ENCODE results near the gene ARHGAP10.

ARHGAP10 gene

DNA sequence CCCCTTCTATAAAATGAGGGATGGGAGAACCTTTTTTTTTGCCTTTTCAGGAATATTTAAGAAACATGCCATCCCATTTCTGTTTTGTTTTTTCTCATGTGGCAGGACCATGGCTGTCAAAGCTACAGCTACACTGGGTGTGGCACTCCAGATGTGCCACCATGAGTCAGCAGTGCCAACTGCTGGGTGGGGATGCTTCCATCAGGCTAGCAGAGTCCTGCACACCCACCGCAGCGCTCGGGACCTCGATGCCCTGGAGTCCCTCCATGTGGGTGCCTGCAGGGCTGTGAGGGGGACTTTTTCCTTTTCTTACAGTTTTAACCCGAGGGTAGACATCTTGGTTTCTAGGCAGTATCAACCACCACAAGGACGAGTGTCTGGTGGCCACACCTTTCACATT is 357.7 kb downstream of the ARHGAP10 start:
- no peak for TF ChIP-seq CTCF (IDR thresholded peaks at IDR 0.05; ENCODE audit: insufficient read depth, low read length, poor library complexity, severe bottlenecking)
- no peak for DNase-seq (ENCODE audit: extremely low read depth, insufficient read length)
- no peak overlapping the region for H3K4me3 ChIP-seq (replicated peaks; ENCODE audit: low read depth, low read length)
- H3K36me3 ChIP-seq (ENCODE audit: control insufficient read depth, insufficient read depth, low read length) = no peaks in the 10 kb centered on the region
- H3K27me3 ChIP-seq (replicated peaks; ENCODE audit: control insufficient read depth, insufficient read depth, low read length) = no peaks in the 10 kb centered on the region

GRCh38 chr4:148090029-148090428 is 358.1 kb downstream of the ARHGAP10 start:
- no peak for TF ChIP-seq CTCF (IDR thresholded peaks at IDR 0.05; ENCODE audit: insufficient read depth, low read length, poor library complexity, severe bottlenecking)
- no peak for DNase-seq (ENCODE audit: extremely low read depth, insufficient read length)
- Histone ChIP-seq H3K4me3 (replicated peaks; ENCODE audit: low read depth, low read length) (no peak overlapping the region), H3K27me3 (replicated peaks; ENCODE audit: control insufficient read depth, insufficient read depth, low read length) (no peaks in the 10 kb centered on the region), H3K36me3 (ENCODE audit: control insufficient read depth, insufficient read depth, low read length) (no peaks in the 10 kb centered on the region)

DNA sequence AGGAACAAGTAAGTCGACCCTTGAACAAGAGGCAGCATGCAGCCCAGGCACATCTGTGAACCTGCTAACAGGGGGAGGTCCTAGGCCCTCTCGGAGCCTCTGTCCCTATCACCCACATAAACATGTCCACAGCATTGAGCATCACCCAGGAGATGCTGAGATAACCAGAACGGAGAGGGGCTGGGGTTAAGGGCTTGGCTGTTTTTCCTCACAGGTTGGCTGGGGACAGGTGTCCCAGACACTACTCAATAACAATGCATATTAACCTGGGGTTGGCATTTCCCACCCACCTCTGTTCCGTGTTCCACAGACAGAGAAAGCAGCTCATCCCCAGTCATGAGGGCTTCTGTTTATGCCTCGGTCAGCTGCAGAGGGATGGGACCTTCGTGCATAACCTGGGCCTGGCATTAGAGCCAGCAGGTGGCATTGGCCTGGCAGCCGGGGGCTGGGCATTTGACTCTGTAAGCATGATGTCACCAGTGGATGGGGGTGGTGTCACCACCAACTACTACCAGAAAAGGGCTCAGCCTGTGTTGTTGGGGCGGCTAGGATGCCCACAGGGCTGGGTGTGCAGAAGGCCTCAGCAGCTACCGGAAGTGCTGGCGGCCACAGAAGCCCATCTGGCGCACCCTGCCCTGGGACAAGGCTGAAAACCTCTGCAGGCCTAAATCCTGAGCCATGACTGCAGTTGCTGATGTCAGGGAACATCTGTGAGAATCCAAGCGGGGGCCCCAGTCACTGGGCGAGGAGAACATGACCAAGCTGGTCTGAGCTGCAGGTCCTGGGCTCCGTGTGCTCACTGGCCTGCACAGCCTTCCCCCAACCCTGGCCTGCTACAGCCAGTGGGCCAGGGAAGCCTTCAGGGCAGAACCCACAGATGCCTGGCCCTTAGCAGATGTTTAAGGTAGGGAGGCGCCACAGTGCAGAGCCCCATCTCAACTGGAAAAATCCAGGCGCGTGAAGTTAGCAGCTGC is 358.9 kb downstream of the ARHGAP10 start:
- H3K4me3 ChIP-seq (replicated peaks; ENCODE audit: low read depth, low read length) = no peak overlapping the region
- H3K36me3 ChIP-seq (ENCODE audit: control insufficient read depth, insufficient read depth, low read length) = no peaks in the 10 kb centered on the region
- H3K27me3 ChIP-seq (replicated peaks; ENCODE audit: control insufficient read depth, insufficient read depth, low read length) = no peaks in the 10 kb centered on the region
- no peak for DNase-seq (ENCODE audit: extremely low read depth, insufficient read length)
- no peak for TF ChIP-seq CTCF (IDR thresholded peaks at IDR 0.05; ENCODE audit: insufficient read depth, low read length, poor library complexity, severe bottlenecking)

- H3K36me3 ChIP-seq (ENCODE audit: control insufficient read depth, insufficient read depth, low read length) = no peaks in the 10 kb centered on the region
- TF ChIP-seq CTCF (IDR thresholded peaks at IDR 0.05; ENCODE audit: insufficient read depth, low read length, poor library complexity, severe bottlenecking) = no peak
Observed at GRCh38 chr4:148091896-148092295, 360.0 kb downstream of the ARHGAP10 start.

GRCh38 chr4:148092316-148093014 is 360.6 kb downstream of the ARHGAP10 start:
- H3K36me3 ChIP-seq (ENCODE audit: control insufficient read depth, insufficient read depth, low read length) = no peaks in the 10 kb centered on the region
- H3K27me3 ChIP-seq (replicated peaks; ENCODE audit: control insufficient read depth, insufficient read depth, low read length) = no peaks in the 10 kb centered on the region
- no peak for DNase-seq (ENCODE audit: extremely low read depth, insufficient read length)
- H3K4me3 ChIP-seq (replicated peaks; ENCODE audit: low read depth, low read length) = no peak overlapping the region
- no peak for TF ChIP-seq CTCF (IDR thresholded peaks at IDR 0.05; ENCODE audit: insufficient read depth, low read length, poor library complexity, severe bottlenecking)

More at GRCh38 chr4:148091896-148092295, 360.0 kb downstream of the ARHGAP10 start:
- no peak overlapping the region for H3K4me3 ChIP-seq (replicated peaks; ENCODE audit: low read depth, low read length)
- no peak for DNase-seq (ENCODE audit: extremely low read depth, insufficient read length)
- no peaks in the 10 kb centered on the region for H3K27me3 ChIP-seq (replicated peaks; ENCODE audit: control insufficient read depth, insufficient read depth, low read length)
